A549 (cell line): ENCODE data around the gene SPSB3. TPM values are rescaled to one million over a fixed set of nuclear protein-coding genes. Genes with fewer than 3 reads are reported as not detected.

Experiments used
- ATAC-seq, 2 experiments: fragments of 200-7000 bp in 1 of 2; fragments of >200 bp in 1 of 2; cut with Nextera tagmentation in 1 of 2; cut with Tn5 transposase in 1 of 2; 3 replicates each; pipeline versions ENCODE4 v1.8.0 to v1.9.1; 2018 to 2020; ENCODE audit warnings: mild to moderate bottlenecking in 1 of 2, moderate library complexity in 1 of 2
- CTCF ChIA-PET: fragments of 300-600 bp; sonication (Branson Sonifier 250); formaldehyde crosslinking; extraction: SDS; loops from one replicate; lab custom pipeline; 2021; ENCODE audit warnings: antibody characterized with exemption, inconsistent platforms; lab: Yijun Ruan, JAX
- POLR2A ChIA-PET: fragments of 350-600 bp; formaldehyde crosslinking; extraction: SDS; loops from one replicate; lab custom pipeline; 2021; ENCODE audit warnings: antibody characterized with exemption, inconsistent platforms; lab: Yijun Ruan, JAX
- DNase-seq, 2 experiments: peaks; one replicate each; pipeline versions ENCODE4 v3.0.0 to v3.0.0-alpha.2; 2011 to 2016; ENCODE audit warnings: low read depth in 1 of 2, low spot score in 1 of 2
- FAIRE-seq: peaks from 2 replicates; lab custom pipeline; 2011; peaks lifted over from hg19 to GRCh38; lab: Jason Lieb, UNC
- H3K27ac ChIP-seq, 2 experiments: fragments of >200 bp; sonication (Bioruptor Twin); formaldehyde crosslinking; 3 replicates each; pipeline ENCODE4 v1.5.1; 2016 to 2017
- H3K4me1 ChIP-seq: fragments of >200 bp; sonication (Bioruptor Twin); formaldehyde crosslinking; 3 replicates; pipeline ENCODE4 v1.6.1; 2016
- H3K4me2 ChIP-seq: fragments of >200 bp; sonication (Bioruptor Twin); formaldehyde crosslinking; 3 replicates; pipeline ENCODE4 v1.6.1; 2016
- H3K4me3 ChIP-seq: fragments of >200 bp; sonication (Bioruptor Twin); formaldehyde crosslinking; 3 replicates; pipeline ENCODE4 v1.5.1; 2016
- H3K9me3 ChIP-seq: fragments of >200 bp; sonication (Bioruptor Twin); formaldehyde crosslinking; 3 replicates; pipeline ENCODE4 v1.6.1; 2016
- ATOH8 ChIP-seq: fragments of 250-450 bp; sonication (Bioruptor Pico); IDR thresholded peaks from 2 replicates; pipeline ENCODE4 v1.5.0; 2020; ENCODE audit warnings: low read depth, mild to moderate bottlenecking, moderate library complexity
- CBX8 ChIP-seq: fragments of 200-600 bp; sonication (generic); IDR thresholded peaks from 2 replicates; pipeline ENCODE4 v1.6.1; 2016
- CEBPB ChIP-seq, 2 experiments: fragments of >200 bp in 1 of 2; sonication (Bioruptor Twin) in 1 of 2; formaldehyde crosslinking in 1 of 2; IDR thresholded peaks; 2 replicates each; pipeline ENCODE4 v1.6.1; 2012 to 2016
- EHF ChIP-seq: fragments of 250-450 bp; sonication (Bioruptor Pico); IDR thresholded peaks from 2 replicates; pipeline ENCODE4 v1.5.0; 2020; ENCODE audit warnings: mild to moderate bottlenecking
- EP300 ChIP-seq, 2 experiments: fragments of >200 bp; sonication (Bioruptor Twin); formaldehyde crosslinking; IDR thresholded peaks; 2 replicates in 1 of 2; 3 replicates in 1 of 2; pipeline ENCODE4 v1.6.1; 2016 to 2017
- ESRRA ChIP-seq: fragments of 150-350 bp; IDR thresholded peaks from 2 replicates; pipeline ENCODE4 v1.6.1; 2014; ENCODE audit warnings: mild to moderate bottlenecking, low read length, borderline replicate concordance
- FOXS1 ChIP-seq: fragments of 250-450 bp; sonication (Bioruptor Pico); IDR thresholded peaks from 2 replicates; pipeline ENCODE4 v1.5.0; 2020; ENCODE audit warnings: mild to moderate bottlenecking, moderate library complexity
- HEYL ChIP-seq: fragments of 250-450 bp; sonication (Bioruptor Pico); IDR thresholded peaks from 2 replicates; pipeline ENCODE4 v1.8.0; 2021; ENCODE audit warnings: mild to moderate bottlenecking, moderate library complexity
- HOXA7 ChIP-seq: fragments of 250-450 bp; sonication (Bioruptor Pico); IDR thresholded peaks from 2 replicates; pipeline ENCODE4 v1.5.0; 2020; ENCODE audit warnings: mild to moderate bottlenecking, moderate library complexity
- HOXB13 ChIP-seq: fragments of 250-450 bp; sonication (Bioruptor Pico); IDR thresholded peaks from 2 replicates; pipeline ENCODE4 v1.5.0; 2020; ENCODE audit warnings: low read depth, mild to moderate bottlenecking, moderate library complexity
- HOXB5 ChIP-seq: fragments of 250-450 bp; sonication (Bioruptor Pico); IDR thresholded peaks from 2 replicates; pipeline ENCODE4 v1.5.0; 2020; ENCODE audit warnings: mild to moderate bottlenecking, moderate library complexity
- JUNB ChIP-seq: fragments of >200 bp; sonication (Bioruptor Twin); formaldehyde crosslinking; IDR thresholded peaks from 2 replicates; pipeline ENCODE4 v1.6.1; 2016
- MAFK ChIP-seq: fragments of 450-650 bp; IDR thresholded peaks from 2 replicates; pipeline ENCODE4 v1.6.1; 2014; ENCODE audit not compliant: partially characterized antibody
- MAX ChIP-seq: IDR thresholded peaks from 2 replicates; pipeline ENCODE4 v1.6.1; 2012
- MAZ ChIP-seq: fragments of 150-350 bp; IDR thresholded peaks from 2 replicates; pipeline ENCODE4 v1.6.1; 2014; ENCODE audit warnings: antibody characterized with exemption, low read depth, low read length, borderline replicate concordance
- MYC ChIP-seq: IDR thresholded peaks from 2 replicates; pipeline ENCODE4 v1.6.1; 2012; ENCODE audit warnings: mild to moderate bottlenecking, inconsistent platforms, low read length, improper control_type of control experiment, borderline replicate concordance
- PHF8 ChIP-seq: fragments of 200-600 bp; sonication (generic); IDR thresholded peaks from 2 replicates; pipeline ENCODE4 v1.6.1; 2016; ENCODE audit warnings: low read depth, mild to moderate bottlenecking, antibody characterized with exemption, moderate library complexity, borderline replicate concordance
- RARB ChIP-seq: fragments of 250-450 bp; sonication (Bioruptor Pico); IDR thresholded peaks from 2 replicates; pipeline ENCODE4 v1.8.0; 2021; ENCODE audit warnings: mild to moderate bottlenecking, moderate library complexity
- RCOR1 ChIP-seq: fragments of 150-350 bp; IDR thresholded peaks from 2 replicates; pipeline ENCODE4 v1.6.1; 2014; ENCODE audit warnings: antibody characterized with exemption, low read length, low read depth
- REST ChIP-seq: fragments of 200-600 bp; sonication (generic); IDR thresholded peaks from 2 replicates; pipeline ENCODE4 v1.6.1; 2016; ENCODE audit warnings: antibody characterized with exemption, mild to moderate bottlenecking, moderate library complexity
- RFX5 ChIP-seq: fragments of 450-650 bp; IDR thresholded peaks from 2 replicates; pipeline ENCODE4 v1.7.1; 2014; ENCODE audit warnings: antibody characterized with exemption, mild to moderate bottlenecking, moderate library complexity
- SMC3 ChIP-seq: fragments of >200 bp; sonication (Bioruptor Twin); formaldehyde crosslinking; IDR thresholded peaks from 3 replicates; pipeline ENCODE4 v1.6.1; 2018; ENCODE audit warnings: inconsistent platforms
- ZFP36 ChIP-seq: fragments of 450-650 bp; IDR thresholded peaks from 2 replicates; pipeline ENCODE4 v1.6.1; 2014; ENCODE audit warnings: borderline replicate concordance; ENCODE audit not compliant: partially characterized antibody
- ZNF302 ChIP-seq: fragments of 250-450 bp; sonication (Bioruptor Pico); IDR thresholded peaks from 2 replicates; pipeline ENCODE4 v1.9.0; 2021; ENCODE audit warnings: inconsistent platforms, mild to moderate bottlenecking, moderate library complexity
- WGBS: methylation state at CpG from one replicate; pipeline ENCODE4 v1.1.6; 2017; ENCODE audit errors: missing lambda C conversion rate; 5-methylcytosine and 5-hydroxymethylcytosine counted together
- polyA plus RNA-seq, 4 experiments: library from polyadenylated mRNA; depleted of rRNA in 3 of 4; stranded (reverse); fragments of >200 nt; fragmentation: RNase III in 1 of 4; extraction: RNeasy Plus Mini Kit Qiagen cat#74134 plus additional on column Dnase treatment in 1 of 4; gene quantifications; 2 replicates in 3 of 4; 3 replicates in 1 of 4; pipeline ENCODE4 v1.2.3, GENCODE V29; 2011 to 2017
- TF ChIP-seq, protein P1 (sequence below): fragments of 150-350 bp; IDR thresholded peaks from 2 replicates; pipeline ENCODE4 v1.6.1; 2014; ENCODE audit warnings: low read depth, mild to moderate bottlenecking, low read length
- TF ChIP-seq, protein P2 (sequence below): IDR thresholded peaks from 2 replicates; pipeline ENCODE4 v1.6.1; 2012; ENCODE audit warnings: low read depth, borderline replicate concordance

The SPSB3 gene
- polyA plus RNA-seq, 2 of the 4 experiments (the other 2 are of a cell fraction), result 9.2 to 14.6 TPM

GRCh38 chr16:1766701-1767100 lies 15.7 kb downstream of the SPSB3 start:
- no peaks in the 10 kb centered on the region for H3K9me3 ChIP-seq
- no peak for FAIRE-seq
- WGBS, result 95% methylated on average over 4 of the region's 18 CpGs
- ATAC-seq, result no peak
- TF ChIP-seq, protein P1, sequence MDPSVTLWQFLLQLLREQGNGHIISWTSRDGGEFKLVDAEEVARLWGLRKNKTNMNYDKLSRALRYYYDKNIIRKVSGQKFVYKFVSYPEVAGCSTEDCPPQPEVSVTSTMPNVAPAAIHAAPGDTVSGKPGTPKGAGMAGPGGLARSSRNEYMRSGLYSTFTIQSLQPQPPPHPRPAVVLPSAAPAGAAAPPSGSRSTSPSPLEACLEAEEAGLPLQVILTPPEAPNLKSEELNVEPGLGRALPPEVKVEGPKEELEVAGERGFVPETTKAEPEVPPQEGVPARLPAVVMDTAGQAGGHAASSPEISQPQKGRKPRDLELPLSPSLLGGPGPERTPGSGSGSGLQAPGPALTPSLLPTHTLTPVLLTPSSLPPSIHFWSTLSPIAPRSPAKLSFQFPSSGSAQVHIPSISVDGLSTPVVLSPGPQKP, result no peak
- TF ChIP-seq ESRRA, result no peak
- no peak for TF ChIP-seq RCOR1
- no peak for TF ChIP-seq CEBPB (IDR thresholded peaks at IDR 0.05)
- no peak for TF ChIP-seq ZFP36
- TF ChIP-seq ATOH8 (CRISPR knock-in tag), result no peak
- TF ChIP-seq SMC3, result no peak
- TF ChIP-seq MAX, result no peak
- no peak for TF ChIP-seq HOXB13 (CRISPR knock-in tag)
- no peak for TF ChIP-seq HOXA7 (CRISPR knock-in tag)
- TF ChIP-seq EP300 (IDR thresholded peaks at IDR 0.05), result no peak
- TF ChIP-seq MAFK, result no peak
- TF ChIP-seq EHF, result no peak
- TF ChIP-seq PHF8, result no peak
- TF ChIP-seq MYC, result no peak
- TF ChIP-seq, protein P2, sequence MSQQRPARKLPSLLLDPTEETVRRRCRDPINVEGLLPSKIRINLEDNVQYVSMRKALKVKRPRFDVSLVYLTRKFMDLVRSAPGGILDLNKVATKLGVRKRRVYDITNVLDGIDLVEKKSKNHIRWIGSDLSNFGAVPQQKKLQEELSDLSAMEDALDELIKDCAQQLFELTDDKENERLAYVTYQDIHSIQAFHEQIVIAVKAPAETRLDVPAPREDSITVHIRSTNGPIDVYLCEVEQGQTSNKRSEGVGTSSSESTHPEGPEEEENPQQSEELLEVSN, result no peak
- TF ChIP-seq, all 56 proteins: peak for 0
- DNase-seq, result no peak
- Histone ChIP-seq H3K4me3 (no peak overlapping the region), H3K4me1 (peaks cover 14% of the 10 kb centered on the region), H3K4me2 (no peak overlapping the region), H3K27ac (no peak overlapping the region)
- ChIA-PET POLR2A (no interaction called here), CTCF (interaction anchor here (1.7 to 8.5 kb wide), 3 partner anchors 8 to 338 kb away, joined by 5 to 56 read pairs (median 13); partner anchors contain the start of gene MAPK8IP3)

DNA sequence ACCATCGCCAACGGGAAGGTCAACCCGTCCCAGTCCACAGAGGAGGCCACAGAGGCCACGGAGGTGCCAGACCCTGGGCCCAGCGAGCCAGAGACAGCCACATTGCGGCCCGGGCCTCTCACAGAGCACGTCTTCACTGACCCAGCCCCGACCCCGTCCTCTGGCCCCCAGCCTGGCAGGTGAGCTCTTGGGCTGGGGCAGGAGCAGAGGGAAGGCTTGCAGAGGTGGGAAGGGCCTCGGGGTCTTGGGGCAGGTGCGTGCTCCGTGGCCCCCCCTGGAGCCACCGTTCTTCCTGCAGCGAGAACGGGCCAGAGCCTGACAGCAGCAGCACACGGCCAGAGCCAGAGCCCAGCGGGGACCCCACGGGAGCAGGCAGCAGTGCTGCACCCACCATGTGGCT lies 16.1 kb downstream of the SPSB3 start:
- H3K27ac ChIP-seq, result no peak overlapping the region
- WGBS, result 91% methylated on average over 7 of the region's 19 CpGs
- POLR2A ChIA-PET, result no interaction called here
- CTCF ChIA-PET, result interaction anchor here (1.7 to 8.5 kb wide), 4 partner anchors 9 to 337 kb away, joined by 5 to 56 read pairs (median 14); partner anchors contain the start of gene MAPK8IP3
- ATAC-seq, result no peak
- no peak for DNase-seq
- H3K4me2 ChIP-seq, result no peak overlapping the region
- peaks cover 14% of the 10 kb centered on the region for H3K4me1 ChIP-seq
- H3K9me3 ChIP-seq, result no peaks in the 10 kb centered on the region
- no peak overlapping the region for H3K4me3 ChIP-seq
- FAIRE-seq, result no peak
- TF ChIP-seq RARB, result no peak
- no peak for TF ChIP-seq CBX8
- TF ChIP-seq FOXS1 (CRISPR knock-in tag), result no peak
- TF ChIP-seq ESRRA, result no peak
- TF ChIP-seq ZNF302 (CRISPR knock-in tag), result no peak
- TF ChIP-seq JUNB, result no peak
- no peak for TF ChIP-seq SMC3
- TF ChIP-seq MAZ, result no peak
- TF ChIP-seq, protein P2, result no peak
- TF ChIP-seq ATOH8 (CRISPR knock-in tag), result no peak
- TF ChIP-seq REST, result no peak
- no peak for TF ChIP-seq HOXB5 (CRISPR knock-in tag)
- no peak for TF ChIP-seq HEYL (CRISPR knock-in tag)
- no peak for TF ChIP-seq MAFK
- TF ChIP-seq RFX5, result no peak
- TF ChIP-seq, all 56 proteins: peak for 0
